ENCODE results near the gene CENPE. TPM values are rescaled to one million over a fixed set of nuclear protein-coding genes. Genes with fewer than 3 reads are reported as not detected.
"Not testable (repeated sequence)": the region's sequence is repeated elsewhere in the genome, so short reads cannot be mapped to it uniquely, and the experiment has no call there.

CENPE gene
- total RNA-seq: 1.5 and 2.9 TPM in 2 replicates
- polyA plus RNA-seq (2012): 0.13 TPM

GRCh38 chr4:103198111-103198765 is at the start of gene CENPE:
TSS of gene CENPE (minus strand) at chr4:103198343. CDS start at chr4:103198319, 24 bp downstream.
- peak; percentile 94 for DNase-seq (ENCODE audit: low read depth)

- no peak for DNase-seq (ENCODE audit: low read depth)
Measured at GRCh38 chr4:103244251-103244650, 46.1 kb upstream of the CENPE start.

- not testable (repeated sequence) for DNase-seq (ENCODE audit: low read depth)
Measured at GRCh38 chr4:103230938-103231337, 32.8 kb upstream of the CENPE start.

- not testable (repeated sequence) for DNase-seq (ENCODE audit: low read depth)
Measured at GRCh38 chr4:103223556-103223955, 25.4 kb upstream of the CENPE start.

GRCh38 chr4:103207673-103208072 is 9.5 kb upstream of the CENPE start:
- no peak for DNase-seq (ENCODE audit: low read depth)

- peak; percentile 20 for DNase-seq (ENCODE audit: low read depth)
Measured at GRCh38 chr4:103204111-103204510, 6.0 kb upstream of the CENPE start.

GRCh38 chr4:103201724-103202123 is 3.6 kb upstream of the CENPE start:
- no peak for DNase-seq (ENCODE audit: low read depth)

GRCh38 chr4:103201253-103201652 is 3.1 kb upstream of the CENPE start:
- DNase-seq (ENCODE audit: low read depth): no peak

GRCh38 chr4:103199009-103199408 is 866 bp upstream of the CENPE start:
- no peak for DNase-seq (ENCODE audit: low read depth)

- DNase-seq (ENCODE audit: low read depth): no peak
Measured at GRCh38 chr4:103197765-103198110, 405 bp downstream of the CENPE start.

- DNase-seq (ENCODE audit: low read depth): no peak
Measured at GRCh38 chr4:103193457-103193856, 4.7 kb downstream of the CENPE start.

GRCh38 chr4:103171006-103171405 is 27.1 kb downstream of the CENPE start:
- peak; percentile 44 for DNase-seq (ENCODE audit: low read depth)

GRCh38 chr4:103169750-103170149 is 28.4 kb downstream of the CENPE start:
- not testable (repeated sequence) for DNase-seq (ENCODE audit: low read depth)

- DNase-seq (ENCODE audit: low read depth): no peak
Measured at GRCh38 chr4:103168993-103169392, 29.1 kb downstream of the CENPE start.

- DNase-seq (ENCODE audit: low read depth): no peak
Measured at GRCh38 chr4:103162176-103162575, 36.0 kb downstream of the CENPE start.

GRCh38 chr4:103158760-103159159 is 39.4 kb downstream of the CENPE start:
- DNase-seq (ENCODE audit: low read depth): no peak

GRCh38 chr4:103156106-103156505 is 42.0 kb downstream of the CENPE start:
- DNase-seq (ENCODE audit: low read depth): no peak

- DNase-seq (ENCODE audit: low read depth): no peak
Measured at GRCh38 chr4:103152381-103152780, 45.8 kb downstream of the CENPE start.

- DNase-seq (ENCODE audit: low read depth): no peak
Measured at GRCh38 chr4:103150677-103151076, 47.5 kb downstream of the CENPE start.

GRCh38 chr4:103144926-103145325 is 53.2 kb downstream of the CENPE start:
- DNase-seq (ENCODE audit: low read depth): no peak

GRCh38 chr4:103137446-103137827 is 60.7 kb downstream of the CENPE start:
- DNase-seq (ENCODE audit: low read depth): no peak

- DNase-seq (ENCODE audit: low read depth): no peak
Measured at GRCh38 chr4:103136671-103137445, 61.3 kb downstream of the CENPE start.

- no peak for DNase-seq (ENCODE audit: low read depth)
Measured at GRCh38 chr4:103129174-103129573, 69.0 kb downstream of the CENPE start.

Data from myocyte (in vitro differentiated cells).